CD4-positive, alpha-beta T cell treated with Interleukin-2 at 100 ng/mL for 4 hours (primary cell): Measurements from ENCODE around the gene DCC.

ENCODE experiments used
- DNase-seq: peaks from one replicate; pipeline ENCODE4 v3.0.0-alpha.2; 2020; ENCODE audit warnings: low spot score

Gene DCC

GRCh38 chr18:53070788-53071187 is 730.8 kb downstream of the DCC start:
- no peak for DNase-seq

- DNase-seq = no peak
Measured at GRCh38 chr18:53080687-53081086, 740.7 kb downstream of the DCC start.

GRCh38 chr18:53093636-53094035 is 753.6 kb downstream of the DCC start:
- no peak for DNase-seq

GRCh38 chr18:53101536-53102105 is 761.6 kb downstream of the DCC start:
- DNase-seq = no peak

DNA sequence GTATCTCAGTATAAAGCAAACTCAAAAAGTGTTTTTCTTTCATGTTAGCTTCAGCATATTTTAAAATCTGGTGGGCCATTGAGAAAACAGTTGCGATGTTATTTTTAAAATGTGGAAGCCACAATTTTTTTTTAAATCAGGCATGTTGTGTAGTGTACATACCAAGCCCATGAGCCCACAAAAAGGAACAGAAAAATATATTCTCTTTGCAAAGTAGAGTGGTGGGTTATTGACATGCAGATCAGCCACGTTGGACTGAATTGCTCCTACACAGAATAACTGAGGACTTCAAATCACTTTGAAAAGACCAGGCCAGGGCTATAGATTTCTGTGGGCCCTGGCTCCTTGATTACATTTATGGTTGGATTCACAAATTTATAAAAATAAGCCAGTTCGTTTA is 774.4 kb downstream of the DCC start:
- no peak for DNase-seq

DNA sequence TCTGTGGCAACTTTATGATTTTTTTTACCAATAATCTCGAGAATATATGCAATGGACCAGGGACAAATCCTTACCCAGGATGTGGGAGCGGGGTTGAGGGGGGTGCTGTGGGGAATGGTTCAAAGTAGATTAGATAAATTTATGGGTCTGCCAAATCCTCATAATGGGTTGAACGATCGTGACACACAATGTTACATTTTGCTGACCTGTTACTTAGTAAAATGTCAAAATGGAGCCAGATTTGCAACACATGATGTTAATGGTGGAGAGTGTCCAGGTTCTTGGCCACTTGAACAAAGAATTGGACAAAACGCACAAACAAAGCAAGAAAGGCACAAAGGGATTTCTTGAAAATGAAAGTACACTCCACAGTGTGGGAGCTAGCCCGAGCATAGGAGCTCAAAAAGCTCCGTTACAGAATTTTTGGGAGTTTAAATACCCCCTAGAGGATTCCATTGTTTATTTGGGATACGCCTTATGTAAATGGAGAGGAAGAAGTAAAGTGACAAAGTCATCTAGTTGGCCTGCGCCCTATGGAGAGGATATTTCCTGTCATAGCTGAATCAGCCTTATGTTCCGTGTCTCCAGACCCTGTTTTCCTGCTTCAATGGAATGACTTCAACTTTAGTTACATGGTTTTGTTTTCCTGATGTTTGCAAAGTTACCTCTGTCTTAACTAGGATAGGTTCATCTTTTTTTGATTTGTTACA is 776.0 kb downstream of the DCC start:
- DNase-seq = no peak

GRCh38 chr18:53117851-53118250 is 777.9 kb downstream of the DCC start:
- no peak for DNase-seq

GRCh38 chr18:53126210-53126609 is 786.2 kb downstream of the DCC start:
- DNase-seq = no peak

DNA sequence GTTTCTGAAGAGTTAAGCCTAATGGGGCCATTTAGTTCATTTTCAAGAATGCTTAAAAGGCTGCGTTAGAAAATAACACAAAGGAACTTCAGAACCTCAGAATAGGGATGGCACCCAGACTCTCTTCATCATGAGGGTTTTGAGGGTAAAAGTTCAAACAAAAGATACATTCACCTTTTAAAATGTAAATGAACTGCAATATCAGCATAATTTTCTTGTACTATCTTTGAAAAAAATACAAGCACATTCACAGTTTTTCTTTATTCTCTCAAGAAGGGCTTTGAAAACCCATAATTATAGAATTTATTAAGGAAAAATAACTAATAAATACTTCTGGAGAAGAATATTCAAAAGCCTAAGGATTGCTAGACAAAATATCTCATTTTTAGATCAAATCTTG is 791.0 kb downstream of the DCC start:
- DNase-seq = no peak

DNA sequence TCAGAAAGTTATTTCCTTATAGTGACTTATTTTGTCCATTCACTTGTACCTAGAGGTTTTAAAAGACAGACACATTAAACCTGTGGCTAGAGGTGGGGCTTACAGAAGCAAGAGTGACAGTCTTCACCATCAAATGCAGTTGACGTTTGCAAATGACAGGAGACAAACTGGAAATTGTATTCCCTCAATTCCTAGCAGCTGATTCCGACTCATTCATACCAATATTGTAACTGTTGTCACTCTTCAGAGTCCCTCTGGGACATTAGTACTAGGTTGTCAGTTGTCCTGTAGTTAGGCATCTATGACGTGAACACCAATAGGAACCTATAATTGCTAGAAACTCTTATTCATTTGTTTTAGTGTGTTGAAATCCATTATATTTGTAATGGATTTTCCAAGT is 794.7 kb downstream of the DCC start:
- no peak for DNase-seq

DNA sequence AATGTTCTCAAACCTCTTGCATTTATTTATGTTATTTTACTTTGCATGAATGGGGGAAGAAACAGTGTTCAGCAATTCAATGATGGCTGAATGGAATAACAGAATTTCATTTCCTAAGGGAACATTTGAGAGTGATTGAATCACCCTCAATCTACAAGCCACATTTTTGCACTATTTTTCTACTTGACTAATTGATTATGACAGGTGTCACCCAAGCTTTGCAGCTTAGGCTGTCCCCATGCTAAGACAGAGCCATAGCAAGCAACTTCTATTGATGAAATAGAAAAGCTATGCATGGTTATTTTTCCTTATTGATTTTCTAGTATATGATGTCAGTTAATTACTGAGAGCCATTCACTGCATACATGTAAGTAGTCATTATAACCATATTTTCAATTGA is 795.7 kb downstream of the DCC start:
- DNase-seq = no peak

DNA sequence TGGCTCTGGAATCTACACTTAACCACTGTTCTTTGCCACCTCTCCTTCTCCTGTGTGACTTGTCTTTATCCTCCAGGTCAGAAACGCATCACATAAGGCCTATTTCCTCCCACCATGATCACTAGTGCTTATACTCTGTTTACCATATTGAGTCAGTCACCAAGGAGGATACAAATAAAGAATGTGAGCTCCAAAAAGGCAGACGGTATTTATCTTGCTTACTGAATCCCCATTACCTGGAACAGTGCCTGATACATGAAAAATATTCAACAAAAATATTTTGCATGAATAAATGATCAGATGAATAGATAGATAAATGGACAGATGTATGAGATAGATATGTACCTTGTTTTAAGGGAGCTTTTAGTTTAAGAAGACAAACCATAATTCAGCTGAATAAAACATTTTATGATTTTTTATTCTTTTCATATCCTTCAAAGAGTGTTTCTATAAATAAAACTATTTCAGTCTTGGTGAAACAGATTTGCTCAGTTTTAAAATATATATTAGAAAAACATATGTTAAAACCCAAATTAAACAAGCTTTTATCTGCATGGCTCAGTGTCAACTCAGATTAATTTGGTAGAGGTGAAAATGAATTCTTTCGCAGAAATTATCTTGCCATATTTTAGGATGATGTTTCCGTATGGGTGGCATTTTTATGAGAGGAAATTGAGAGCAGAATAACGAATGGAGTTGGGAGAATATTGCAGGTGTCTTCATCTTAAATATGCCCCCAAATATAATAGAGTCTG is 799.9 kb downstream of the DCC start:
- no peak for DNase-seq

GRCh38 chr18:53142005-53142404 is 802.0 kb downstream of the DCC start:
- DNase-seq = no peak

- no peak for DNase-seq
Measured at GRCh38 chr18:53147472-53147871, 807.5 kb downstream of the DCC start.

DNA sequence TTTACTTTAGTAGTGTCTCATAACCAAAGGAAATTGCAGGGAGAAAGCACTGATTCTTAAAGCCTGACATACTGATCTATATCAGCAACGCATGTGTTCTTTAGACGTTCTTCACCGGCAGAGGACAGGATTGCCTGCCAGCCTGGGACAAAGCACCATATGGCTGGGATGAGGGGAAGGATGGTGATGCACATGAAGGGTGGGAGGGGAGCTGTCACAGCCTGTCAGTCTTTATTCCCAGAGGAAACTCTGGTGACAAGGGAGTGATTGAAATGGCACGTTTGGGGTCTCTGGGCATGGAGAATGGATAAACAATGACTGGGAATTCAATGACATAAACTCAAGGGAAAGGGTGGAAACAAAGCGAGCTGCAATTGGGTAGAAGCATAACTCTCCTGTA is 808.1 kb downstream of the DCC start:
- DNase-seq = no peak

GRCh38 chr18:53152476-53152875 is 812.5 kb downstream of the DCC start:
- DNase-seq = no peak

GRCh38 chr18:53153281-53153680 is 813.3 kb downstream of the DCC start:
- DNase-seq = no peak

- DNase-seq = no peak
Measured at GRCh38 chr18:53153800-53154199, 813.8 kb downstream of the DCC start.

DNA sequence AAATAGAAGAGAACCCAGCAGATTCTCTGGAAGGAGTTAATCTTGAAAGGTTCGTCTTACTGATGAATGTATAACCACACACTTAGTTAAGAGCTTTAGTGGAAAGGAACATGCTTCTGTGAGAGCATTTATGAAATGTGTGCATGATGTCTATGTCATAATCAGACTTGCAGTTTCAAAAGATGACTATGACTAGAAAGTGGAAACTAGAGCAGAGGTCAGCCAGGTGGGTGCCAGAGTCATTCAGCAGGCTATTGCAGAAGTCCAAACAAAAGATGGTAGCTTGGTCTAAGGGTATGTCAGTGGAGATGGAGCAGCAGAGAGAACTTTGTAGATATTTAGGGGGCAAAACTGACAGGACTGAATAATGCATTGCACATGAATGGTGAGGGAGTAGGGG is 825.8 kb downstream of the DCC start:
- no peak for DNase-seq

DNA sequence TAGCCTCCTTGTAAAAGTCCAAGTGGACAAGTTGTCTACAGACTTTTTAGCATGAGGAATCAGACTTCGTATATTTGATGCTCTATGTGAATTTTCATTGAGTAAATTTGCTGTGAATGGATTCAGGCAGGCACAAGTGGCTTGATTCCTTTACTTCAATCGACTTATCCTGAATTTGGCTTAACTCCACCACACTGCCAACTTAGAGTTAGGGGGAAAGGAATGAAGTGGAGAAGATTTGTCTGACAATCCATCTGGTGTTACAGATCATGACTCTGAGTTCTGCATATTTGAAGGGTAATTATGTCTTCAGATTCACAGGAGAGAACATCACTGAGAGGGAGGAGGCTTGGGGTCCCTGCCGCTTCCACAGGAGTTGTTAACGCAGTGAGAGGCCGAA is 829.3 kb downstream of the DCC start:
- DNase-seq = no peak

GRCh38 chr18:53191634-53192033 is 851.6 kb downstream of the DCC start:
- DNase-seq = no peak

DNA sequence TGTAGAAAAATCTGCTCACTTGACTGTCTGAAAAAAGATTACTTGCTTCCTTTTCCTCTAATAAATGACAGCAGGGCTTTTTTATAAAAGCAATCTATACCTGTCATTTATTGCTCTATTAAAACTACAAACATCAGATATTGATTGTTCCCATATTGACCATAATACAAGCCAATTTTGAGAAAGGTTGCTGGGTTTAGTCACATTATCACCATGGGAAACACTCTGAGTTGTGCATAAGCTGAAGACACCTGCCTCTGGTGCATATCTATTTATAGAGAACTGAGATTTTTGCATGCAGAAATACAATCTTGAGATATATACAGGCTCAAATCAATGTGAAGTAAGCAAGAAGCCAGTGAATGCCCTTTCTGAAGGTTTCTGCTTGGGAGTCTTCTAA is 853.9 kb downstream of the DCC start:
- no peak for DNase-seq

GRCh38 chr18:53219853-53220252 is 879.9 kb downstream of the DCC start:
- DNase-seq = no peak
